MV-4-11 (cell line): ENCODE measurements around the gene PDC.

ENCODE experiments used
- DNase-seq: peaks from one replicate; lab custom pipeline; 2025; lab: John Stamatoyannopoulos, UW

PDC gene

DNA sequence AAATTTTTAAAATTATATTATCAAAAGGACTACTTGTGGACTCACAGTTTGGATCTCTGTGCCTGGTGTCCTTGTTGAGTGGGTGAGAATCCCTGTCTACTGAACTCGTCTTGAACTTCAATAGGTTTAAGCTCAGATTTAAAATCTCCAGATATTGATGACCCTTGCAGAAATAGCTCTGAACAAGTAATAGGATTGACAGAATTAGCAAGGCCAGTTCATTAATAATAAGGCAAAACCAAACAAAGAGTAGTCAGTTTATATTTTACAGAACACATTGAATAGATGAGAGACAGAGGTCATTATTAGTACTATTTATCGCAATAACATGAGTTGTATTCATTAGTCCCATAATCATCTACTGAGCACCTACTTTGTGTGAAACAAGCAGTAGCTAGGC, at the start of gene PDC:
PDC (minus strand) TSS at position 101 of the 400 bp plus-strand sequence. CDS start 11,655 bp downstream, outside the sequence.
- DNase-seq, result no peak

DNA sequence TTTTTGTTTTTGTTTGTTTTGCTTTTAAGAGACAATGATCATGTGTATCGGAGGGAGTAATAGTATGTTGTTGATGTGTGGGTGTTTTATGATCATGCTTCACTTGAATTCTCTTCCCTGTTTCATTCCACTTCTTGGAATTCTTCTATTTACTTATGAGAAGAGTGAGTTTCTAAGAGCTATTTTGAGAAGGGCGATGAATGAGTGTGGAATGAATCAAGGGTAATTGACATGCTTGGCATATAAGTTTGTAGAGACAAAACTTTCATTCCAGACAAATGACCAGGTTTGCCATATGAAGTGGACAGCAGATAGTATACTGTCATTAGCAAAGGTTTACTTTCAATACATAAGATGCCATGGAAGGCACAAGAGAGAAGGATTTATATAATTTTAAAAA, 42.3 kb upstream of the PDC start:
- DNase-seq, result no peak

DNA sequence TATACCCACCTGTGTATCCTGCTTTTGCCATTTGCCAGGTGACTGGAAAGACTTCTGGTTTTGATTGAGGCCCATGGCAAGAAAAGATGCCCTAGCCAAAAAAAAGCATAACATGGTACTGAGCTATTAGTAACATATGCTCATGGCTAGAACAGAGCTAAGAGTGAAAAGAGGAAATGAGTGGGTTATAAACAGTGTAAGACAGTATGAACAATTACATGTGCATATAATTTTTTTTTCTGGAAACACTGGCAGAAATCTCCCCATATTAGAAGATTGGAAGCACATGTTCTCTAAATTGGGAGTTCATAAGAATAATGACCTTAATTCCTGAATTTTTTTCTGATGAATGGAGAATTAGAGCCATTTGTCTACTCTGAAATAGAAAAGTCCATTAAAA, 41.2 kb upstream of the PDC start:
- peak; percentile 45 for DNase-seq

DNA sequence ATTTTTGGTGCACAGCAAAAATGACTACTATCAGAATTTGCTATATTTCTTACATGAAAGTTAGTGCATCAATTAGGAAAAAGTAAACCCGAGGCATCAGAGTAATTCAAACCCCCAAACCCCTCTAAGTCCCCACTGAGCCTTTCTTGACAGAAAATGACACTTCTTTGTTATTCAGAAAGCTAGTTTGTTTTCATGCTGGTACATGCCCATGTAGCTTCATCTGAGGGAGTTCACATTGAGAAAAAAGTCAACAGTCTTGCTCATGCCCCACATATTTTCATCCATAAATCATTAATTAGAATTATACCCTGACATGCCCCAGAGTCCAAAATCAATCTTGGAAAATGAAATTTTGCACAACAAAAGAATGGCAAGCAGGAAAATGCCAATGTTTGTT, 39.9 kb upstream of the PDC start:
- no peak for DNase-seq

DNA sequence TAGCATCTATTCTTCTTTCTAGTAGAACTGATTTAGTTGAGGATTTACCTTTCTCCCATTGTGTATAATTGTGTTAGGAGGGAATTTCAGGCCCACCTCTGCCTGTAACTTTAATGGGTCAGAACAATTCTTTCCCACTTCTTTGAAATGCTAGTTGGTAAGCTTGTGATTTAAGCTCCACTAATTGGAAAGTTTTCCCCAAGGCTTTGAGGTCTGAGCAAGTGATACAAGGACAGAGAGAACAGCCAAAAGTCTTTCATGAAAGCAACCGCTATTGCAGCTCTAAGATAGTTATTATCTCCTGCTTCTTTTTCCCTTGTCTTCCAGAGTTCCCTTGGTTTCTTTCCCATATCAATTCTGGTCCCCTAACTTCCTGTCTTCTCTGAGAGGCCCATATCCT, 38.7 kb upstream of the PDC start:
- no peak for DNase-seq

DNA sequence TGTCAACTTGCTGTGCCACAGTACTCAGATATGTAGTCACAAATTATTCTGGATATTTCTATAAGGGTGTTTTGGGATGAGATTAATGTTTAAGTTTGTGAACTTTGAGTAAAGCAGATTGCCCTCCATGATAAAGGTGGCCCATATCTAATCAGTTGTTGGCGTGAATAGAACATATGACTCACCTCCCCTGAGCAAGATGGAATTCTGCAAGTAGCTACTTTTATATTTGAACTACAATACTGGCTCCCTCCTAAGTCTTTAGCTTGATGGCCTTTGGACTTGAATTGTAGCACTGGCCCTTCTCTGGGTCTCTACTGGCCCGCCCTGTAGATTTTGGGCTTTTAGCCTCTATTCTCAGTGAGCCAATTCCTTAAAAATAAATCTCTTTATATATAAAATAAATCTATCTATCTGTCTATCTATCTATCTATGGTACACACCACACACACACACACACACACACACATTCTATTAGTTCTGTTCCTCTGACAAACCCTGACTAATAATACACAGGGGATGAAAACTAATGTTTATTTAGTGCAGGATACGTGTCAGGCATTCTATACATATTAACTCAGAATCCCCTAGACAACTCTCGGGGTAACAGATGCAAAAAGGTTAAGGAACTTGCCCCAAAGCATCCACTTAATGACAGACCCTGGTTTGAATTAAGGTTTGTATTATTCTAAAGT, 37.9 kb upstream of the PDC start:
- DNase-seq, result no peak

DNA sequence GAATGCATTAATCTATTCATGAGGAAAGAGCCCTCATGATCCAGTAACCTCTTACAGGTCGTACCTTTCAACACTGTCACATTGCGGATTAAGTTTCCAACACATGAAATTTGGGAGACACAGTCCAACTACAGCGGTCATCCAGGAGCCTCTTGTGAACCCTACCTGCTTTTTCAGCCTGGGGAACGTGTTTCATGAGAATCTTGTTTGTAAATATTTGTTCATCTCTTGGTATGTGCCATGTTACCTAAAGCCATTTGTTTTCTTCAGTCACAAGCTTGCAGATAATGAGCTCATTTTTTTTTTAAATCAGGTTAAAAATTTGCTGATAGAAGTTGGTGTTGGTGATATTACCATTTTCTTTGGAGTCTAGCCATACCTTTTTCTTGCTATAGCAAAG, 37.2 kb upstream of the PDC start:
- DNase-seq, result no peak

DNA sequence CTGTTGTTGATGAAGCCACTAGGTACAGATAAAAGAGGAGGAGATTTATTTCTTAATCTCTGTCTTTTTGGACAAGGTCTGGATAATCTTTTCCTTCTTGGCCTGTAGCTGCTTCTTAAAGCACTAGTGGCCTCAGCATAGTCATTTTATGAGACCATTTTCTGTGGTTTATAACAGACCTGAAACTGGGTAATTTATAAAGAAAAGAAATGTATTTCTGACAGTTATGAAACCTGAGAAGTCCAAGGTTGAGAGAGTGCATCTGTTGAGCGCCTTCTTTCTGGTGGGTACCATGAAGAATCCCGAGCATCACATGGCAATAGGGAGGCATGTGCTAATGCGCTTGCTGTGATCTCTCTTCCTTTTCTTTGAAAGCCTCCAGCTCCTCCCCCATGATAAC, 36.7 kb upstream of the PDC start:
- DNase-seq, result no peak

DNA sequence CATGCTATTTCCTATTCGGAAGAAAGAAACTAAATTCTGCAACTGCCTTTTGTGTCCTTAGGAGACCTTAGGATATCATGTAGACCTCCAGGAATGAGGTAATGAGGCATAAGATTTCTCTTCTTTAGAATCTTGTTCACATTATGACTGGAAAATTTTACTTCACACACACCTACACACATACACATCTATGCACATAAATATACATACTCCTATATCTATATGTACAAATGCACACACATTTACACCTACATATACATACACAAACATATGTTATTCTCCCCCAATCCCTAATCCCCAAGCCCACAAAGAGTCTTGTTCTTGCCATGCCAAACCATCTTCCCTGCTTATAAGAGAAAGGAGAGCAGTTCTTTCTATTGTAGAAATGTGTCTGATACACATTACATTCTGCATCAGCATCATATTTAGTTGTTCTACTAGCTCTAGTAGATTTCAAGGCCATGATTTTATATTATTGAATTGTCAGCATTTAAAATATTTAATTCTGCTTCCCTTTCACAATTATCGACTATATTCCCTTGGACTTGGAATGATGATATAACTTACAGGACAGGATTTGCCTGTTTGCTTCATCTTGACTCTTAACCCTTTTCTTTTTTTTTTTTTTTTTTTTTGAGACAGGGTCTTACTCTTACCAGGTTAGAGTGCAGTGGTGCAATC, 35.4 kb upstream of the PDC start:
- no peak for DNase-seq

DNA sequence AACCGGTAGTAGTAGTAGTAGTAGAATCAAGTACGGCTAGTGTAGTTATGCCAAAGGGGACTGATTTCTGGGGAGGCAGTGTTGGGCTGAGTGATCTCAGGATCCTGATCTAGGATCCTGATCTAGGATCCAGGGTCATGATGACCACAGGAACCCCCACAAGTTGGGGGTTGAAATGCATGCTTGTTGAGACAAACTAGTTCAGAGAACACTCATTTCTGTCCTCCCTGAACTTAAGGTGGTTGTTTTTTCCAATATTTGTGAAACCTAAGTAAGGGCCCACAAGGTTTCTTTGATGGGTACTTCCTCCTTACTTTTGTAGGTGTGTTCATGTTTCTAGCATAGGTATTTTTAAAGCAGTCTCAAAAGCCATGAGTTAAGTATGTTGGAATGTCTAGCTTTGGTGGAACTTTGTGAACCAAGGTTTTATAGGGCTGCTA, 33.9 kb upstream of the PDC start:
- no peak for DNase-seq

DNA sequence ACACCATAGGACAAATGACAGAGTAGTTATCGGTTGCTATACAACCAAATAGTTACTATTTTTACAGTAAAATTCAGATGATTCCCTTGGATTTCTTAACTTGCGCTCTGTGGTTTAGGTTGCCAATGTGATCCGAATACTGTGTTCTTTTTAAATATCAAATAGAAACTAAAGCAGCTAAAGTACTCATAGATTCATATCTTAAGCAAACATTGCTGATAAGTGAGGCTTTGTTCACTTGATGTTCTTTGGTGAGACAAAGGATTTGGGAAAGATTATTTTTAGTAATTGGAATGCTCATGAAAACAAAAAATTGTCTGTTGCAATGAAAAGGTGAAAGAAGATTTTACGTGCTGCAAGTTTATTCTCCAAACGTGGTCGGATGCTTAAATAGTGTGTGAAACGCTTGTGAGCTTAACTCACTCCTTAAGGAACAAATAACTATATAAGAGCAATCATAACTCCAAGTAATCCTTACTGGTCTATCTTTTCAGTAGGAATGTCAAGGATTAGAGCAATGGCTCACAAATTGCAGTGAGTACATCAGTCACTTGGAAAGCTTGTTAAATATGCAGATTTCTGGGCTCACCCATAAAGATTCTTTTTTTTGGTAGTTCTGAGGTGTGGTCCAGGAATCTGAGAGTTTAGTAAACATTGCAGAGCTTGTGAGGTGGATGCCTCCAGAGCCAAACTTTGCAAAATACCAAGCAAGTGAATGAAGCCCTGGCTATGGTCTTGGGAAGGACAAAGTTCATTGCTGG, 31.8 kb upstream of the PDC start:
- no peak for DNase-seq

DNA sequence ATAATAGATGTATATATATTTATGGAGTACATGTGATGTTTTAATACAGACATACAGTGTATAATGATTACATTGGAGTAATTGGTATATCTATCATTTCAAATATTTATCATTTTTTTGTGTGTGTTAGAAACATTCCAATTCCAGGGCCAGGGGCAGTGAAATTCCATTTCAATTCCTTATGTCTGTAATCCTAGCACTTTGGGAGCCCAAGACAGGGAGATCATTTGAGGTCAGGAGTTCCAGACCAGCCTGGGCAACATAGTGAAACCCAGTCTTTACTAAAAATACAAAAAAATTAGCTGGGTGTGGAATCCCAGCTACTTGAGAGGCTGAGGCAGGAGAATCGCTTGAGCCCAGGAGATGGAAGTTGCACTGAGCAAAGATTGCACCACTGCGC, 30.4 kb upstream of the PDC start:
- DNase-seq, result no peak

DNA sequence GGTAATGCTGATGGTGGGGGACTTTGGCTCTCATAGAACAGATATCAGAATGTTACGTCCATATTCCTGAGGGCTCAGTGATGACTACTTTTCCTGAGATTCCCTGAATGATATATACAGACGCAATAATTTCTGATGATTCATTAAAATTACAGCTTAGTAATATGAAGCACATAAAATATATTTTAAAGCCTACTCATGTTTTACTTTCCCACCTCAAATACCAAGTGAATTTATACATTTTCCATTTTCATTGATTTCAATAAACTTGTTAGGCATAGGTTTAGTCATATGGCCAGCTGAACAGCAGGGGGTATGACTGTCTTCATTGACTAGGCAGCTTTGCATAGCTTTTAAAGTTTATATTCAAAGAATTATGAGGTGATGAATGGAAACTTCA, 26.2 kb upstream of the PDC start:
- DNase-seq, result no peak

DNA sequence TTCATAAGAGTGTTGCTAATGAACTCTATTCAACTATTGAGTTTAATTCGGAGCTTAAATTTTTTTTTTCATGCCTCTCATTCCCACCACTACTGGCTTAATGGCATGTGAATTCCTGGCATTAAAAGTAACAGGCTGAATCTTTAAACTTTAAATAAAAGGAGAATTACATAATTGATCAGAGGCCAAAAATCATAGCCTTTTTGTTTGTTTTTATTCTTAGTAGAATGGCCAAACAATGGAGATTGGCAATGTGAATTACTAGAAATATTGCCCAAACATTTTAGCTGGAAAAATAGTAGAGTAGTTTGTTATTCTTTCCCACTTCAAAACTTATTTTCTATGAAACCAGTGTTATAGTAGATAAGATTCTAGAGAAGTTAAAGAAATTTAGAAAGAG, 25.1 kb upstream of the PDC start:
- DNase-seq, result no peak

DNA sequence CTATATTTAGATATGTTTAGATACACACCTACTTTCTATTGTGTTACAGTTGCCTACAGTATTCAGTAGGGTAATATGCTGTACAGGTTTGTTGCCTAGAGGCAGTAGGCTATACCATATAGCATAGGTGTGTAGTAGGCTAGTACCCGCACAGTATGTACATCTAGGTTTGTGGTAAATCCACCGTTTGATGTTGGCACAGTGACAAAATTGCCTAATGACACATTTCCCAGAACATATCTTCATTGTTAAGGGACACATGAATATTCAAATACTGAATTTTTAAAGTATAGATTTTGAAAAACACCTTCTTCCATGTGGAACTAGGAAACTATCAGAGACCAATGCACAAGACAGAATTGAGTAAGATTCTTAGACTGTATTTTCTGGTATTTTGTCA, 22.6 kb upstream of the PDC start:
- DNase-seq, result no peak

DNA sequence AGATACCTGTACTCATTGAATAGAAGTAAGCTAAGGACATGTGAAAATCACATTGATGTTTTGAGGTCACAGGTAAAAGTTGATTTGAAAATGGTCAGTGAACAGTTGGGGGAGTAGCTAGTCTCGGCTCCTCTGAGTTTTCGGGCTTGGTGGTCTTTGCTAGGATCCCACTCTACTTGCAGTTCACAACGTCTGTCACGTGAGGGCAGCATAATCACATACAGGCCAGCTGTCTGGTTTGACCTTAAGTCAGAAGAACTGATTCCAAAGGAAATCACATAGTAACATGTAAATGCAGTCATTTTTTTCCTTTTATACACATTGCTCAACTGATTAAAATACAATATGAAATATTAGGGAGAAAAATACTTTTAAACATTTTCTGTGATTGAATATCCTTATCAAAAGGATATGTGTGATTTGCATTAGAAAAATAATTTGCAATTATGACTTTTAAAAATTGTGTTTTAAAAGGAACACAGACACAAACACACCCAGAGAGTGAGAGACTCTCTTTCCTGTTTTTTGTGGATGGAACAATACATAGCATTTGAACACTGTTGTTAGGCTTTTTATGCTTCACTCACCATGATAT, 21.8 kb upstream of the PDC start:
- peak; percentile 47 for DNase-seq

DNA sequence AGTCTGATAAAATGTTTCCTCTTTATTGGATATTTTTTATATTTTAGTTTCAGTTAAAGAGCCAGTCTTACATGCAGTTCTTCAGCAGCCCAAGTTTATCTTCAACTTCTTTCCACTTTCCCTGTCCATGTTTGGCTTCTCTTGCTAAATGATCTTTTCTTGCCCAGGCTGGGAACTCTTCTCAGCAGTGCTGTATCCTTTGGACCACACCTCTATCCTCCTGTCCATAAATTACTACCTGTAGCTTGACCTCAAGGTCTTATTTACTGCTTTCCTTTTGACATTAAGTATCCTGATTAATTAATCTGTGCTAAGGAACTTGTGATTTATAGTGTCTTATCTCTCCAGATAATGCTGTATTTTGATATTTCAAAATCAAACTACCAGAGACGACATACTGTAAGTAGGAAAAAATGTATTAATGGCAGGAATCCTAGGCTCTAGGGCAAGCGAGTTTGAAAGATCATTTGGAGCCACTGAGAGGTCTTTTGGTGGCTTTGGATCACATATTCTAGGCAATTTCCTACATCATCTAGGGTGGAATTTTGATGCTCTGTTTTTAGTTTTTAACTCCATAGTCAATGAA, 20.5 kb upstream of the PDC start:
- DNase-seq, result no peak

DNA sequence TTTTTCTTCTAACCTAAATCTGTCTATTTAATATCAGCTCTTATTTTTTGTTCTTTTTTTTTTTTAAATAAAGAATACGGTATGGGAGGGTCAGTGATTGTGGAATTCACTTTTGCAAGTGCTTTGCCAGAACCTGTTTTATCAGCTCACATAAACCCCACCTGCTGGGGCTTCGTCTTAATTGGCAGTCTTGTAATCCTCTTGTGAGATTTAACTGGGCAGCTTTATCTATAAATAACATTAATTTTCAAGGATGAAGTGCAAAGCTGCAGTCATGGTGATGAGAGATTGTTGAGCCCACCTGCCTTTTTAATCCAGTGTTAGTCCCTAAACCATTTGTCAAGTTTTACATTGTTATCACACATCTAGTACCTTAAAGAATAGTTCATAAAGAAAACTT, 18.2 kb upstream of the PDC start:
- no peak for DNase-seq

DNA sequence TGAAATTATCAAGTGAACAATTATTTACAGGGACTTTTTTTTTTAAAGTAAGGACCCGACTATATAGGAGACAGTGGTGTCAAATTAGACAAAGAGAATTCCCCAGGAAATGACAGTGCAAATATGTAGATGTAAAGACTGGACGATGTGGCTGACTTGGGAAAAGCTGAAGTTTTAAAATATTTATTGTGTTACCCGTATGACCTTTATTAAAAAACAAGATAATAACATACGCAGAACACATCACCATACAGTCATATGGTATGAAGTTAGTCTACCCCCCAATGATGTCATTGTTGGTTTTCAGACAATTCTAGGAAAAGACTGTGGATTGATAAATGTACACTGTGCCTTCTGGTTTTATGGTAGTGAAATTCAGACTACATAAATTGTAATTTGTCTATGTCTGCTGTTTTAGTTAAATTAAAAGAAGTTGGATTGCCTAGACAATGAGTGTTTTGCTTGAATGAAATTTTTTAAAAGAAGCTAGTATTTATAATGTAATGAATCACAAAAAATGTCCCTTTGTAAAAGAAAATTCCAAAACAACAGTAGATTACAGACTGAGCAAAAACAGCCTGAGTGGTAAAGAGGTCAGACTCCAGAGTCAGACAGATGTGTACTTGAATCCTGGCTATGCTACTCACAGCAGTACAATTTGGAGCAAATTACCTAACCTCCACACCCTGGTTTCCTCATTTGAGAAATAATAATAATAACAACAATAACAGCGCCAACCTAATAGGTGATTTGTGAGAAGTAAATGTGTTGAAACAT, 15.5 kb upstream of the PDC start:
- no peak for DNase-seq

DNA sequence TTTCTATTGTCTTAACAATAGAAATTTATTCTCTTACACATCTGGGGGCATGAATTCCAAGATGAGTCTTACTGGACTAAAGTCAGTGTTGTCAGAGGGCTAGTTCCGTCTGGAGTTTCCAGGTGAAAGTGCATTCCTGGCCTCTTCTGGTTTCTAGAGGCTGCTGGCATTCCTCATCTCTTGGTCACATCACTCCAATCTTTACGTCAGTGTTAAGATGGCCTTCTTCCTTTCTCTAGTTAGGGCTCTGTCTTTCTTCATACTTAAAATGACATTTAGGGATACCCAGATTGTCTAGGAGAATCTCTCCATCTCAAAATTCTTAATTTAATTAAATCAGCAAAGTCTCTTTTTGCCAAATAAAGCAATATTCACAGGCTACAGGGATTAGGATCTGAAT, 13.3 kb upstream of the PDC start:
- no peak for DNase-seq

DNA sequence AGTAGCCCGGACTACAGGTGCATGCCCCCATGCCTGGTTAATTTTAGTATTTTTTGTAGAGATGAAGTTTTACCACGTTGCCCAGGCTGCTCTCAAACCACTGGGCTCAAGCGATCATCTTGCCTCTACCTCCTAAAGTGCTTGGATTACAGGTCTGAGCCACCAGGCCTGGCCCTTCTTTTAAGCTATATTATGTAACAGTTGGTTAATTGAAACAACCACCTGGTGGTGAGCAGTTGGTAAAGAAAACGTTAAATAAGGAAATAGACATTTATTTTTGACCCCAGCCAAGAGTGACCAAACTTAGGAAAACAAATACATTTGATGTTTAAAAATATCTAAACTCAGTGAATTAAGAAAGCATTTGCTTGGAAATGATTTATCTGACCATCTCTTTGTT, 12.1 kb upstream of the PDC start:
- peak; percentile 8 for DNase-seq

DNA sequence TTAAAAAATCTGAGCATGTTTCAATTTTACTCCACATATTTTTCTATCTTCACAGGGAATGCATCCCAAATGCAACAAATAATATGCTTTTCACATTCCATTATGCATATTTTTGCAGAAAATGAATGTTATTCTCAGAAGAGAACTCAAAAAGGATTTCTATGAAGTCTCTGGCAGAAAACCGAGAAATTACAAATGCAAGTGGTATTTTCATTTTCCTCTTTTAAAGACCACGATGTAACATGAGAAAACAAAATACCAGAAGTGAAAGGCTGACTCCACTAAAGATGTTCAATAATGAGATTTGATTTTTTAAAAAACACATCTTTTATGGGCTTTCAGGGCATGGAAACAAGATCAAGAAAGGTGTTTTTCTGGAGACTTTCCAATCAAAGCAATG, 5.0 kb upstream of the PDC start:
- no peak for DNase-seq
